Activated T-cell treated with anti-CD3 and anti-CD28 coated beads, Interleukin-2, amount 50 U/mL, for 72 hours (primary cell): ENCODE results near the gene HDGF. TPM values are rescaled to one million over a fixed set of nuclear protein-coding genes. Genes with fewer than 3 reads are reported as not detected.
A peak's percentile ranks its signal among the peaks of the same experiment; 100 is the strongest.

Experiments used
- ATAC-seq, 2 donors: fragments of 150-1000 bp; cut with Tn5 transposase; replicated peaks in 1 of 2; 2 replicates each; pipeline ENCODE4 v1.10.0; 2021; ENCODE audit warnings: moderate library complexity in 2 of 2, mild to moderate bottlenecking in 1 of 2
- DNase-seq, 2 donors: peaks; one replicate each; pipeline ENCODE4 v3.0.0; 2021 to 2022; ENCODE audit warnings: mixed read lengths in 1 of 2
- H3K27ac Mint-ChIP-seq: one replicate; pipeline ENCODE4 v1.8.0; 2022; ENCODE audit warnings: mild to moderate bottlenecking, moderate library complexity, mixed read lengths
- H3K27me3 Mint-ChIP-seq: one replicate; pipeline ENCODE4 v1.8.0; 2022; ENCODE audit warnings: low read depth, mixed read lengths
- H3K36me3 Mint-ChIP-seq, 2 donors: one replicate each; pipeline ENCODE4 v1.8.0; 2022; ENCODE audit warnings: mixed read lengths in 2 of 2, mild to moderate bottlenecking in 1 of 2; ENCODE audit not compliant: insufficient read depth in 2 of 2
- H3K4me1 Mint-ChIP-seq: one replicate; pipeline ENCODE4 v1.8.0; 2022; ENCODE audit warnings: low read depth, mixed read lengths
- H3K4me3 Mint-ChIP-seq, 2 donors: one replicate each; pipeline ENCODE4 v1.8.0; 2022; ENCODE audit warnings: mild to moderate bottlenecking in 2 of 2, mixed read lengths in 2 of 2, moderate library complexity in 2 of 2
- H3K9me3 Mint-ChIP-seq, 2 donors: one replicate each; pipeline ENCODE4 v1.8.0; 2022; ENCODE audit warnings: mixed read lengths in 2 of 2
- total RNA-seq, 2 donors: library from RNA; stranded (reverse); gene quantifications; one replicate each; pipeline ENCODE4 v1.2.3, GENCODE V29; 2022

Gene HDGF
- total RNA-seq, 2 donors from 2014 or later: 185 to 217 TPM

DNA sequence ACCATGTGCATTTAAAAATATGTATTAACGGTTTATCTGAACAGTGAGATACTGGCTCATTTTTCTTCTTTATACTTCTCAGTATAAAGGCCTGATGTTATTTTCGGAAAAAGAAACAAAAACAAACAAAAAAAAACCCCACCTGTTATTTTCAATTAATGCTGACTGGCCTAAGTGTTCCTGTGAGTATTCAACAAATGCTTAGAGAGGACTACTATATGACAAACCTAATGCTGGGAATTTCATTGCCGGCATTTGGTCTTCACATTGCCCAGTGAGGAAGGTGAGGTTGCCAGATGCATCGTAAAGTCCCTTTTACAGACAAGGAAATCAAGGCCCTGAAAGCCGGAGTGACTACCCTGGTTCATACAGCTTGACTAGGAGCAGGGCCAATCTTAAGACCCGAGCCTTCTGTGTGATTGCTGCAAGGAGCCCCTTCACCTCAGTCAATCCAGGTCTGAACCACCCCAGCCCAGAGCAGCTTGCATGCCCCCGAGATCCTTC is 11.2 kb downstream of the HDGF start:
- ATAC-seq: peak in 1 of 2 donors; percentile 0

GRCh38 chr1:156738916-156739315 is 12.6 kb downstream of the HDGF start:
- H3K9me3 Mint-ChIP-seq: no peaks in the 10 kb centered on the region
- H3K4me3 Mint-ChIP-seq: peak overlapping the region; percentile 13 to 72
- DNase-seq (no peak), ATAC-seq (no peak)
- peak overlapping the region; percentile 81 for H3K27ac Mint-ChIP-seq
- H3K27me3 Mint-ChIP-seq: no peaks in the 10 kb centered on the region
- peaks cover 1 to 9% of the 10 kb centered on the region in 2 donors for H3K36me3 Mint-ChIP-seq
- H3K4me1 Mint-ChIP-seq: peaks cover 31% of the 10 kb centered on the region

More for the DNA sequence above, 11.2 kb downstream of the HDGF start:
- H3K36me3 Mint-ChIP-seq: peaks cover 4 to 11% of the 10 kb centered on the region in 2 donors
- peak overlapping the region; percentile 98 for H3K27ac Mint-ChIP-seq
- no peaks in the 10 kb centered on the region for H3K9me3 Mint-ChIP-seq
- H3K27me3 Mint-ChIP-seq: no peaks in the 10 kb centered on the region
- peak in 1 of 2 donors; percentile 25 for DNase-seq
- H3K4me3 Mint-ChIP-seq: peak overlapping the region; percentile 93 to 100
- H3K4me1 Mint-ChIP-seq: peaks cover 39% of the 10 kb centered on the region

- DNase-seq (no peak), ATAC-seq (no peak)
- no peaks in the 10 kb centered on the region for H3K27me3 Mint-ChIP-seq
- H3K27ac Mint-ChIP-seq: peak overlapping the region; percentile 41
- no peak overlapping the region for H3K4me3 Mint-ChIP-seq
- H3K36me3 Mint-ChIP-seq: peaks cover 1 to 6% of the 10 kb centered on the region in 2 donors
- peaks cover 31% of the 10 kb centered on the region for H3K4me1 Mint-ChIP-seq
- no peaks in the 10 kb centered on the region for H3K9me3 Mint-ChIP-seq
Observed at GRCh38 chr1:156738407-156738806, 13.1 kb downstream of the HDGF start.

DNA sequence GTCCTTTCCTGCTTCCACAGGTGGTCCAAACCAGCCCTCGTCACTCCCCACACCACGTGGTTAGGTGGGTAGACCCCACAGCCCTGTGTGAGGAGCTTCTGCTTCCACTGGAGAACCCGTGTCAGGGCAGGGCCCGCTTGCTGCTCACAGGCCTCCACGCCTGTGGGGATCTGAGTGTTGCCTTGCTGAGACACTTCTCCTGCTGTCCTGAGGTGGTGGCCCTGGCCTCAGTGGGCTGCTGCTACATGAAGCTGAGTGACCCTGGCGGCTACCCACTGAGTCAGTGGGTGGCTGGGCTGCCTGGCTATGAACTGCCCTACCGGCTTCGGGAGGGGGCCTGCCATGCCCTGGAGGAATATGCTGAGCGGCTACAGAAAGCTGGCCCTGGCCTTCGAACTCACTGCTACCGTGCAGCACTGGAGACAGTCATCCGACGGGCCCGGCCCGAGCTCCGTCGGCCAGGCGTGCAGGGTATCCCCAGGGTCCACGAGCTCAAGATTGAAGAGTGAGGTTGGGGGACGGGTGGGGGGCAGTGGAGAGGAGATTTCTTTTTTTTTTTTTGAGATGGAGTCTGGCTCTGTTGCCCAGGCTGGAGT is 17.4 kb downstream of the HDGF start:
- Mint-ChIP-seq H3K9me3 (no peaks in the 10 kb centered on the region), H3K27me3 (no peaks in the 10 kb centered on the region), H3K27ac (no peak overlapping the region), H3K4me3 (no peak overlapping the region), H3K36me3 (peaks cover 1 to 13% of the 10 kb centered on the region in 2 donors), H3K4me1 (peaks cover 27% of the 10 kb centered on the region)
- DNase-seq (no peak), ATAC-seq (no peak)

DNA sequence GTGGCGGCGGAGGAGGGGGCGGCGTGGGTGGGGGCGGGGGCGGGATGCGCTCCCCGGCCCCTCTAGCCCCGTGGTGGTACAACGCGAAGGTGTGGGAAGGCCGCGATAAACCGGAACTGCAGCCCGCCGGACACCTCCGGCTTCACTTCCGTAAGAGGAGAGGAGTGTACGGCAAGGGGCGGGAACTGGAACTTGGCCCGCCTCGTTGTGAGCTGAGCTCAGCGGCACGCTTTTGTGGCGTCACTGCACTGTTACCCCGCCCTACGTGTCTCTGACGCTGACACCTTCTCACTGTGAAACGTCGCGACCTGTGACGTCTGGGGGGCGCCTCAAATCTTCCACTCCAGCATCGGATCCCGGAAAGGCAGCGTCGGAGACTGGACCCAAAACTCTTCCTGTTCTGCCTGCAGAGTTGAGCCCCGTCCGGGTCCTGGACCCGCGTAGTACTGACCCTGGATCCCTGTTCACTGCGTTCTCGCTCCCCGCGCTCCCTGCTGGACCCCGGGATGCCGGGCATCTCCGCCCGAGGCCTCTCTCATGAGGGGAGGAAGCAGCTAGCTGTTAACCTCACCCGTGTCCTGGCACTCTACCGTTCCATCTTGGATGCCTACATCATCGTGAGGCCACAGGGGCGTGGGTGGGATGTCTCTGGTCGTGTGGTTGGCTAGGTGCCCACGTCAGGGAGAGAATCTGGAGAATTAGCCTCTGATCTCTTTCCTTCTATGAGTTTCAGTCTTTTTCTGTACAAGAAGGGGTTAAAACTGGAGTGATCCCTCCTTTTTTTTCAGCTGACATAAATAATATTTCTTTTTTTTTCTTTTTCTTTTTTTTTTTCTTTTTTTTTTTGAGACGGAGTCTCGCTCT is 22.6 kb downstream of the HDGF start, which contains the start of gene ISG20L2:
Gene ISG20L2 (minus strand): TSS at position 168 of the 864 bp plus-strand sequence. CDS start 1,114 bp downstream, outside the sequence.
- H3K27ac Mint-ChIP-seq: peak within 1 kb of the TSS; percentile 99
- H3K9me3 Mint-ChIP-seq: no peaks in the 10 kb centered on the region
- H3K36me3 Mint-ChIP-seq: peaks cover 4 to 21% of the 10 kb centered on the region in 2 donors
- peak; percentile 94 to 95 for ATAC-seq
- H3K4me1 Mint-ChIP-seq: peaks cover 22% of the 10 kb centered on the region
- H3K4me3 Mint-ChIP-seq: peak within 1 kb of the TSS in 1 of 2 donors; percentile 97
- H3K27me3 Mint-ChIP-seq: no peaks in the 10 kb centered on the region
- DNase-seq: peak; percentile 95 to 97

GRCh38 chr1:156727926-156728598 is 23.4 kb downstream of the HDGF start, which contains the start of gene METTL25B:
TSS of gene METTL25B (plus strand) at chr1:156728469. CDS start at chr1:156729105, 636 bp downstream.
- ATAC-seq (peak; percentile 75 to 81), DNase-seq (peak; percentile 87 to 88)
- Mint-ChIP-seq H3K36me3 (peaks cover 11 to 28% of the 10 kb centered on the region in 2 donors), H3K4me1 (peaks cover 22% of the 10 kb centered on the region), H3K27me3 (no peaks in the 10 kb centered on the region), H3K9me3 (no peaks in the 10 kb centered on the region), H3K4me3 (peak within 1 kb of the TSS in 1 of 2 donors; percentile 97), H3K27ac (peak within 1 kb of the TSS; percentile 99)

DNA sequence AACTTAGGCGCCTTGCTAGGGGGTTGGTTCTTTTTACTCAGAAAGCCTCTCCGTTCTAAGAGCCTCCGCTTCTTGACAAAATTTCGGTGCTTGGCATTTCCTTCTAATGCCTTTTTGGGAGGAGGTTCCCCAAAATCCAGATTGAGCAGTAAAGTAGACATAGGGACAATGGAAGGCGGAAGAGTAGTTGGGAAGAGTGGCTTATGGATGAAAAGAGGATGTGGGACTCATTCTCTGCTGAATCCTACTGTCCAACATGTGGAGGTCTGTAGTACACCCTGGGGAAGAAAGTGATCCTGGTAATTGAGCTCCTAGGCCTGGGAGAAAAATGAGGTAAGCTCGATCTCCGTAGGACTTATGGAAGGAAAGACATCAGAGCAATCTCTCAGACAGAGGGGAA is 24.0 kb downstream of the HDGF start:
- no peak for DNase-seq
- Mint-ChIP-seq H3K27ac (peak overlapping the region; percentile 94), H3K4me3 (no peak overlapping the region), H3K9me3 (no peaks in the 10 kb centered on the region), H3K27me3 (no peaks in the 10 kb centered on the region), H3K36me3 (peaks cover 10 to 28% of the 10 kb centered on the region in 2 donors), H3K4me1 (peaks cover 23% of the 10 kb centered on the region)
- ATAC-seq: no peak

- H3K27ac Mint-ChIP-seq: peak overlapping the region; percentile 94
- H3K9me3 Mint-ChIP-seq: no peaks in the 10 kb centered on the region
- ATAC-seq: no peak
- H3K4me1 Mint-ChIP-seq: peaks cover 24% of the 10 kb centered on the region
- no peaks in the 10 kb centered on the region for H3K27me3 Mint-ChIP-seq
- peak; percentile 67 for DNase-seq
- H3K36me3 Mint-ChIP-seq: peaks cover 10 to 29% of the 10 kb centered on the region in 2 donors
- no peak overlapping the region for H3K4me3 Mint-ChIP-seq
Observed at GRCh38 chr1:156726549-156727226, 24.8 kb downstream of the HDGF start.

GRCh38 chr1:156725683-156726280 is 25.7 kb downstream of the HDGF start:
- no peaks in the 10 kb centered on the region for H3K27me3 Mint-ChIP-seq

DNA sequence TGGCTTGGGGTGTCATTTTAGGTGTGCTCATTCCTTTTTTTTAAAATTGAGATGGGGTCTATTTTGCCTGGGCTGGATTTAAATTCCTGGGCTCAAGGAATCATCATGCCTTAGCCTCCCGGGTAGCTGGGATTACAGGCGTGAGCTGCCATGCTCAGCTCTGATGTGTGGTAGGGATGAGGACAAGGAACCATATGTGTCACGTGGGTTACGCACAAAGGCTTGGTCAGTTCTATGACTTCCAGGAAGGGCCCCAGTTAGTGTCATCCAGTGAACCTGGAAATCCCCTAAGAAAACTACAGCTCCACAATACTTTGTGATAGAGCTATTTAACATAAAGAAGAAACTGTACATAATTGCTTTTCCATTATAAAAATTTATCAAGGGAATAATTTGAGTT is 29.9 kb downstream of the HDGF start:
- H3K27me3 Mint-ChIP-seq: no peaks in the 10 kb centered on the region
- peaks cover 10 to 21% of the 10 kb centered on the region in 2 donors for H3K36me3 Mint-ChIP-seq
- H3K4me3 Mint-ChIP-seq: peak overlapping the region in 1 of 2 donors; percentile 60
- no peaks in the 10 kb centered on the region for H3K9me3 Mint-ChIP-seq
- H3K27ac Mint-ChIP-seq: peak overlapping the region; percentile 96
- H3K4me1 Mint-ChIP-seq: peaks cover 25% of the 10 kb centered on the region
- DNase-seq (peak; percentile 43 to 53), ATAC-seq (peak; percentile 65 to 83)

More at GRCh38 chr1:156725683-156726280, 25.7 kb downstream of the HDGF start:
- ATAC-seq (peak; percentile 22 to 40), DNase-seq (peak; percentile 83 to 89)
- no peak overlapping the region for H3K4me3 Mint-ChIP-seq
- H3K4me1 Mint-ChIP-seq: peaks cover 27% of the 10 kb centered on the region
- H3K36me3 Mint-ChIP-seq: peaks cover 13 to 27% of the 10 kb centered on the region in 2 donors
- H3K9me3 Mint-ChIP-seq: no peaks in the 10 kb centered on the region
- no peak overlapping the region for H3K27ac Mint-ChIP-seq

DNA sequence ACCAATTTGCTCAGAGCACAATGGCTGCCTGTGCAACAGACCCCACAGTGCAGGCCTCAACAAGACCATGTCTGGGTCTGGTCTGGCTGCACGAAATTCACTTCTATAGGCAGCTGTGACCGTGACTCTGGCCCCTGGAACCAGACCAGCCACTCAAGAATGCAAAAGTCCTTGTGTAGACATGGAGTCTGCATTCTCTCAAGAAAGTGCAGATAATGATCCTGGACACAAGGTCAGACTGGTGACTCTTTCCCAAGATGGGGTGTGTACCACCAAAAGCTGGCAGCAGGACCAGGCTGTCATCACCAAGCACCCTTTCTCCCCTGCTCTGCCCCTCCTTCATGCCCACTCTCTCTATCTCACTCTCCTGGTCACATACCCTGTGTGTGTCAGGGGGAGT is 30.3 kb downstream of the HDGF start:
- no peak for DNase-seq
- Mint-ChIP-seq H3K36me3 (peaks cover 10 to 21% of the 10 kb centered on the region in 2 donors), H3K4me3 (peak overlapping the region in 1 of 2 donors; percentile 60), H3K27ac (peak overlapping the region; percentile 96), H3K27me3 (no peaks in the 10 kb centered on the region), H3K4me1 (peaks cover 25% of the 10 kb centered on the region), H3K9me3 (no peaks in the 10 kb centered on the region)
- ATAC-seq: peak; percentile 33 to 38

GRCh38 chr1:156717351-156717750 is 34.1 kb downstream of the HDGF start:
- H3K4me1 Mint-ChIP-seq: peaks cover 21% of the 10 kb centered on the region
- H3K9me3 Mint-ChIP-seq: no peaks in the 10 kb centered on the region
- H3K27me3 Mint-ChIP-seq: no peaks in the 10 kb centered on the region
- no peak overlapping the region for H3K27ac Mint-ChIP-seq
- H3K36me3 Mint-ChIP-seq: peaks cover 3 to 5% of the 10 kb centered on the region in 2 donors
- no peak for ATAC-seq
- no peak for DNase-seq
- no peak overlapping the region for H3K4me3 Mint-ChIP-seq
